Lower leg skin (tissue), 3 donors: ENCODE data around the gene SPPL2A.

Experiments
- POLR2A ChIP-seq, 2 donors: fragments of 450-650 bp; IDR thresholded peaks; one replicate each; pipeline ENCODE4 v1.6.1; 2016 to 2017; ENCODE audit warnings: antibody characterized with exemption in 2 of 2, mild to moderate bottlenecking in 1 of 2, moderate library complexity in 1 of 2
- TF ChIP-seq, protein P1 (sequence below), 3 donors: fragments of 450-650 bp; IDR thresholded peaks; one replicate each; pipeline ENCODE4 v1.5.1; 2016; ENCODE audit warnings: antibody characterized with exemption in 3 of 3, mild to moderate bottlenecking in 3 of 3, moderate library complexity in 2 of 3

- TF ChIP-seq, protein P1, sequence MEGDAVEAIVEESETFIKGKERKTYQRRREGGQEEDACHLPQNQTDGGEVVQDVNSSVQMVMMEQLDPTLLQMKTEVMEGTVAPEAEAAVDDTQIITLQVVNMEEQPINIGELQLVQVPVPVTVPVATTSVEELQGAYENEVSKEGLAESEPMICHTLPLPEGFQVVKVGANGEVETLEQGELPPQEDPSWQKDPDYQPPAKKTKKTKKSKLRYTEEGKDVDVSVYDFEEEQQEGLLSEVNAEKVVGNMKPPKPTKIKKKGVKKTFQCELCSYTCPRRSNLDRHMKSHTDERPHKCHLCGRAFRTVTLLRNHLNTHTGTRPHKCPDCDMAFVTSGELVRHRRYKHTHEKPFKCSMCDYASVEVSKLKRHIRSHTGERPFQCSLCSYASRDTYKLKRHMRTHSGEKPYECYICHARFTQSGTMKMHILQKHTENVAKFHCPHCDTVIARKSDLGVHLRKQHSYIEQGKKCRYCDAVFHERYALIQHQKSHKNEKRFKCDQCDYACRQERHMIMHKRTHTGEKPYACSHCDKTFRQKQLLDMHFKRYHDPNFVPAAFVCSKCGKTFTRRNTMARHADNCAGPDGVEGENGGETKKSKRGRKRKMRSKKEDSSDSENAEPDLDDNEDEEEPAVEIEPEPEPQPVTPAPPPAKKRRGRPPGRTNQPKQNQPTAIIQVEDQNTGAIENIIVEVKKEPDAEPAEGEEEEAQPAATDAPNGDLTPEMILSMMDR (IDR thresholded peaks at IDR 0.05), result no peak
- no peak for TF ChIP-seq POLR2A (IDR thresholded peaks at IDR 0.05)
Measured at GRCh38 chr15:50687302-50687902, 78.1 kb downstream of the SPPL2A start.
